WTC11 (cell line): ENCODE results near the gene GUCY1A2. TPM values are rescaled to one million over a fixed set of nuclear protein-coding genes. Genes with fewer than 3 reads are reported as not detected.

Source experiments
- ATAC-seq: fragments of 200-7000 bp; cut with Tn5 transposase; 2 replicates; pipeline ENCODE4 v1.10.0; 2021; ENCODE audit warnings: mild to moderate bottlenecking, moderate library complexity
- CTCF ChIA-PET: fragments of 300-600 bp; sonication (Branson Sonifier 250); formaldehyde crosslinking; loops from one replicate; lab custom pipeline; 2021; ENCODE audit warnings: antibody characterized with exemption; lab: Charles Lee
- POLR2A ChIA-PET: fragments of 350-600 bp; sonication (Branson Sonifier 250); formaldehyde crosslinking; loops from one replicate; lab custom pipeline; 2021; ENCODE audit warnings: antibody characterized with exemption; lab: Charles Lee
- DNase-seq: peaks from one replicate; pipeline ENCODE4 v3.0.0; 2021; ENCODE audit warnings: low spot score
- H3K27ac Mint-ChIP-seq: 2 replicates; pipeline ENCODE4 v1.8.0; 2021; ENCODE audit warnings: mixed read lengths
- H3K27me3 Mint-ChIP-seq: 2 replicates; pipeline ENCODE4 v1.8.0; 2021; ENCODE audit warnings: low read depth, mild to moderate bottlenecking, moderate library complexity, mixed read lengths
- H3K36me3 Mint-ChIP-seq: 2 replicates; pipeline ENCODE4 v1.8.0; 2021; ENCODE audit warnings: mixed read lengths
- H3K4me1 Mint-ChIP-seq: 2 replicates; pipeline ENCODE4 v1.8.0; 2022; ENCODE audit warnings: mixed read lengths
- H3K4me3 Mint-ChIP-seq: 2 replicates; pipeline ENCODE4 v1.8.0; 2021; ENCODE audit warnings: mild to moderate bottlenecking, moderate library complexity, mixed read lengths
- H3K9me3 Mint-ChIP-seq: 2 replicates; pipeline ENCODE4 v1.8.0; 2021; ENCODE audit warnings: mixed read lengths
- ESRRA ChIP-seq: sonication (generic); formaldehyde crosslinking; IDR thresholded peaks from 2 replicates; pipeline ENCODE4 v1.8.1; 2022; ENCODE audit warnings: mild to moderate bottlenecking, missing genetic modification reagents, borderline replicate concordance
- FOXK1 ChIP-seq: sonication (generic); formaldehyde crosslinking; IDR thresholded peaks from 2 replicates; pipeline ENCODE4 v1.8.0; 2022; ENCODE audit warnings: mild to moderate bottlenecking, moderate library complexity, missing genetic modification reagents
- GRHL2 ChIP-seq: fragments of 250-450 bp; sonication (Bioruptor Pico); IDR thresholded peaks from 2 replicates; pipeline ENCODE4 v1.8.0; 2022; ENCODE audit warnings: mild to moderate bottlenecking, moderate library complexity; ENCODE audit not compliant: insufficient replicate concordance, severe bottlenecking
- NR2C2 ChIP-seq: sonication (generic); formaldehyde crosslinking; IDR thresholded peaks from 2 replicates; pipeline ENCODE4 v1.8.0; 2022; ENCODE audit warnings: mild to moderate bottlenecking, missing genetic modification reagents
- RORB ChIP-seq: fragments of 250-450 bp; sonication (Bioruptor Pico); IDR thresholded peaks from 2 replicates; pipeline ENCODE4 v1.9.0; 2021; ENCODE audit warnings: mild to moderate bottlenecking
- SOX15 ChIP-seq: fragments of 250-450 bp; sonication (Bioruptor Pico); IDR thresholded peaks from 2 replicates; pipeline ENCODE4 v1.9.0; 2021; ENCODE audit warnings: mild to moderate bottlenecking
- SP1 ChIP-seq: sonication (generic); formaldehyde crosslinking; conservative IDR thresholded peaks from 2 replicates; pipeline ENCODE4 v1.8.1; 2022; ENCODE audit warnings: missing genetic modification reagents
- ZBTB21 ChIP-seq: sonication (generic); formaldehyde crosslinking; IDR thresholded peaks from 2 replicates; pipeline ENCODE4 v1.8.1; 2023; ENCODE audit warnings: mild to moderate bottlenecking, missing genetic modification reagents, borderline replicate concordance
- ZNF138 ChIP-seq: sonication (generic); formaldehyde crosslinking; conservative IDR thresholded peaks from 2 replicates; pipeline ENCODE4 v1.8.1; 2022; ENCODE audit warnings: mild to moderate bottlenecking, moderate library complexity, missing genetic modification reagents
- ZNF232 ChIP-seq: sonication (generic); formaldehyde crosslinking; IDR thresholded peaks from 2 replicates; pipeline ENCODE4 v1.8.0; 2022; ENCODE audit warnings: mild to moderate bottlenecking, missing genetic modification reagents
- ZNF396 ChIP-seq: fragments of 250-450 bp; sonication (Bioruptor Pico); IDR thresholded peaks from 2 replicates; pipeline ENCODE4 v1.8.0; 2021; ENCODE audit warnings: mild to moderate bottlenecking, moderate library complexity, borderline replicate concordance
- ZNF416 ChIP-seq: fragments of 250-450 bp; sonication (Bioruptor Pico); IDR thresholded peaks from 2 replicates; pipeline ENCODE4 v1.9.0; 2021; ENCODE audit warnings: mild to moderate bottlenecking, inconsistent platforms
- total RNA-seq: library from RNA; stranded (reverse); gene quantifications from 3 replicates; pipeline ENCODE4 v1.2.3, GENCODE V29; 2021
- TF ChIP-seq, protein P1 (sequence below): sonication (generic); formaldehyde crosslinking; IDR thresholded peaks from 2 replicates; pipeline ENCODE4 v1.8.0; 2023; ENCODE audit warnings: mild to moderate bottlenecking, missing genetic modification reagents
- TF ChIP-seq, protein P2 (sequence below): sonication (generic); formaldehyde crosslinking; conservative IDR thresholded peaks from 2 replicates; pipeline ENCODE4 v1.8.1; 2022; ENCODE audit warnings: mild to moderate bottlenecking, missing genetic modification reagents
- TF ChIP-seq, protein P3 (sequence below): sonication (generic); formaldehyde crosslinking; IDR thresholded peaks from 2 replicates; pipeline ENCODE4 v1.8.1; 2022; ENCODE audit warnings: mild to moderate bottlenecking, missing genetic modification reagents, moderate library complexity, borderline replicate concordance
- TF ChIP-seq, protein P4 (sequence below): sonication (generic); formaldehyde crosslinking; conservative IDR thresholded peaks from 2 replicates; pipeline ENCODE4 v1.8.1; 2023; ENCODE audit warnings: mild to moderate bottlenecking, low read depth, missing genetic modification reagents, moderate library complexity
- TF ChIP-seq, protein P5 (sequence below): sonication (generic); formaldehyde crosslinking; IDR thresholded peaks from 2 replicates; pipeline ENCODE4 v1.8.1; 2022; ENCODE audit warnings: mild to moderate bottlenecking, moderate library complexity, missing genetic modification reagents
- TF ChIP-seq, protein P6 (sequence below): sonication (generic); formaldehyde crosslinking; IDR thresholded peaks from 2 replicates; pipeline ENCODE4 v1.8.0; 2022; ENCODE audit warnings: mild to moderate bottlenecking, missing genetic modification reagents
- TF ChIP-seq, protein P7 (sequence below): sonication (generic); formaldehyde crosslinking; IDR thresholded peaks from 2 replicates; pipeline ENCODE4 v1.8.1; 2023; ENCODE audit warnings: mild to moderate bottlenecking, missing genetic modification reagents
- TF ChIP-seq, protein P8 (sequence below): sonication (generic); formaldehyde crosslinking; IDR thresholded peaks from 2 replicates; pipeline ENCODE4 v1.8.1; 2023; ENCODE audit warnings: mild to moderate bottlenecking, missing genetic modification reagents, moderate library complexity
- TF ChIP-seq, protein P9 (sequence below): sonication (generic); formaldehyde crosslinking; IDR thresholded peaks from 2 replicates; pipeline ENCODE4 v1.8.0; 2022; ENCODE audit warnings: mild to moderate bottlenecking, missing genetic modification reagents

Gene GUCY1A2
- total RNA-seq, 1 experiment from 2014 or later = 0.90 TPM

DNA sequence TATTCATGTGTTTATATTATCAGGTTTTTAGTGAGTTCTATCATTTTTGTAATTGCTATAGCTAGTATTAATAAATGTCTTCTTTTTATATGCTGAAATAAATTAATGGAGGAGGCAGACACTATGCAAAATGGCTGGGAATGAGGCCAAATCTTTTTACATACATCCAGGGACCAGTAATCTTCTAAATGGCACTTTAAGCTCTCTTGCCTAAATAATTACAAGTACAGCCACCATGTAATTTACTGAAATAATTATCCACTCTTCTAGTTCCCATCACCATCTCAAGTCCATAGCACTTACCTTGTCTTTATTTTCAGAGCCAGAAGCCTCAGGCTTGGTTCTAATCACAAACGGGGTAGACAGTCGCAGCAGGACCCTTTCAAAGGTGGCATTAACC lies 79.1 kb downstream of the GUCY1A2 start:
- no peaks in the 10 kb centered on the region for H3K27me3 Mint-ChIP-seq
- POLR2A ChIA-PET = no interaction called here
- ATAC-seq (no peak), DNase-seq (no peak)
- no peak overlapping the region for H3K27ac Mint-ChIP-seq
- peaks cover 19% of the 10 kb centered on the region for H3K4me1 Mint-ChIP-seq
- no peak overlapping the region for H3K4me3 Mint-ChIP-seq
- H3K36me3 Mint-ChIP-seq = no peaks in the 10 kb centered on the region
- no peaks in the 10 kb centered on the region for H3K9me3 Mint-ChIP-seq
- TF ChIP-seq, protein P1, sequence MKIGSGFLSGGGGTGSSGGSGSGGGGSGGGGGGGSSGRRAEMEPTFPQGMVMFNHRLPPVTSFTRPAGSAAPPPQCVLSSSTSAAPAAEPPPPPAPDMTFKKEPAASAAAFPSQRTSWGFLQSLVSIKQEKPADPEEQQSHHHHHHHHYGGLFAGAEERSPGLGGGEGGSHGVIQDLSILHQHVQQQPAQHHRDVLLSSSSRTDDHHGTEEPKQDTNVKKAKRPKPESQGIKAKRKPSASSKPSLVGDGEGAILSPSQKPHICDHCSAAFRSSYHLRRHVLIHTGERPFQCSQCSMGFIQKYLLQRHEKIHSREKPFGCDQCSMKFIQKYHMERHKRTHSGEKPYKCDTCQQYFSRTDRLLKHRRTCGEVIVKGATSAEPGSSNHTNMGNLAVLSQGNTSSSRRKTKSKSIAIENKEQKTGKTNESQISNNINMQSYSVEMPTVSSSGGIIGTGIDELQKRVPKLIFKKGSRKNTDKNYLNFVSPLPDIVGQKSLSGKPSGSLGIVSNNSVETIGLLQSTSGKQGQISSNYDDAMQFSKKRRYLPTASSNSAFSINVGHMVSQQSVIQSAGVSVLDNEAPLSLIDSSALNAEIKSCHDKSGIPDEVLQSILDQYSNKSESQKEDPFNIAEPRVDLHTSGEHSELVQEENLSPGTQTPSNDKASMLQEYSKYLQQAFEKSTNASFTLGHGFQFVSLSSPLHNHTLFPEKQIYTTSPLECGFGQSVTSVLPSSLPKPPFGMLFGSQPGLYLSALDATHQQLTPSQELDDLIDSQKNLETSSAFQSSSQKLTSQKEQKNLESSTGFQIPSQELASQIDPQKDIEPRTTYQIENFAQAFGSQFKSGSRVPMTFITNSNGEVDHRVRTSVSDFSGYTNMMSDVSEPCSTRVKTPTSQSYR (CRISPR knock-in tag) = no peak
- TF ChIP-seq GRHL2 (CRISPR knock-in tag) (no peak), RORB (no peak), ZNF232 (CRISPR knock-in tag) (no peak), ZNF416 (CRISPR knock-in tag) (no peak), SOX15 (no peak), ZNF396 (CRISPR knock-in tag) (no peak), SP1 (no peak), ZNF138 (CRISPR knock-in tag) (no peak), FOXK1 (no peak)
- TF ChIP-seq, protein P2, sequence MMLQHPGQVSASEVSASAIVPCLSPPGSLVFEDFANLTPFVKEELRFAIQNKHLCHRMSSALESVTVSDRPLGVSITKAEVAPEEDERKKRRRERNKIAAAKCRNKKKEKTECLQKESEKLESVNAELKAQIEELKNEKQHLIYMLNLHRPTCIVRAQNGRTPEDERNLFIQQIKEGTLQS (CRISPR knock-in tag) = no peak
- TF ChIP-seq, protein P3, sequence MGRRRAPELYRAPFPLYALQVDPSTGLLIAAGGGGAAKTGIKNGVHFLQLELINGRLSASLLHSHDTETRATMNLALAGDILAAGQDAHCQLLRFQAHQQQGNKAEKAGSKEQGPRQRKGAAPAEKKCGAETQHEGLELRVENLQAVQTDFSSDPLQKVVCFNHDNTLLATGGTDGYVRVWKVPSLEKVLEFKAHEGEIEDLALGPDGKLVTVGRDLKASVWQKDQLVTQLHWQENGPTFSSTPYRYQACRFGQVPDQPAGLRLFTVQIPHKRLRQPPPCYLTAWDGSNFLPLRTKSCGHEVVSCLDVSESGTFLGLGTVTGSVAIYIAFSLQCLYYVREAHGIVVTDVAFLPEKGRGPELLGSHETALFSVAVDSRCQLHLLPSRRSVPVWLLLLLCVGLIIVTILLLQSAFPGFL = no peak
- TF ChIP-seq, protein P4, sequence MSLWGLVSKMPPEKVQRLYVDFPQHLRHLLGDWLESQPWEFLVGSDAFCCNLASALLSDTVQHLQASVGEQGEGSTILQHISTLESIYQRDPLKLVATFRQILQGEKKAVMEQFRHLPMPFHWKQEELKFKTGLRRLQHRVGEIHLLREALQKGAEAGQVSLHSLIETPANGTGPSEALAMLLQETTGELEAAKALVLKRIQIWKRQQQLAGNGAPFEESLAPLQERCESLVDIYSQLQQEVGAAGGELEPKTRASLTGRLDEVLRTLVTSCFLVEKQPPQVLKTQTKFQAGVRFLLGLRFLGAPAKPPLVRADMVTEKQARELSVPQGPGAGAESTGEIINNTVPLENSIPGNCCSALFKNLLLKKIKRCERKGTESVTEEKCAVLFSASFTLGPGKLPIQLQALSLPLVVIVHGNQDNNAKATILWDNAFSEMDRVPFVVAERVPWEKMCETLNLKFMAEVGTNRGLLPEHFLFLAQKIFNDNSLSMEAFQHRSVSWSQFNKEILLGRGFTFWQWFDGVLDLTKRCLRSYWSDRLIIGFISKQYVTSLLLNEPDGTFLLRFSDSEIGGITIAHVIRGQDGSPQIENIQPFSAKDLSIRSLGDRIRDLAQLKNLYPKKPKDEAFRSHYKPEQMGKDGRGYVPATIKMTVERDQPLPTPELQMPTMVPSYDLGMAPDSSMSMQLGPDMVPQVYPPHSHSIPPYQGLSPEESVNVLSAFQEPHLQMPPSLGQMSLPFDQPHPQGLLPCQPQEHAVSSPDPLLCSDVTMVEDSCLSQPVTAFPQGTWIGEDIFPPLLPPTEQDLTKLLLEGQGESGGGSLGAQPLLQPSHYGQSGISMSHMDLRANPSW = no peak
- TF ChIP-seq, protein P5, sequence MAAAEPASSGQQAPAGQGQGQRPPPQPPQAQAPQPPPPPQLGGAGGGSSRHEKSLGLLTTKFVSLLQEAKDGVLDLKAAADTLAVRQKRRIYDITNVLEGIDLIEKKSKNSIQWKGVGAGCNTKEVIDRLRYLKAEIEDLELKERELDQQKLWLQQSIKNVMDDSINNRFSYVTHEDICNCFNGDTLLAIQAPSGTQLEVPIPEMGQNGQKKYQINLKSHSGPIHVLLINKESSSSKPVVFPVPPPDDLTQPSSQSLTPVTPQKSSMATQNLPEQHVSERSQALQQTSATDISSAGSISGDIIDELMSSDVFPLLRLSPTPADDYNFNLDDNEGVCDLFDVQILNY (CRISPR knock-in tag) = no peak
- TF ChIP-seq, protein P6, sequence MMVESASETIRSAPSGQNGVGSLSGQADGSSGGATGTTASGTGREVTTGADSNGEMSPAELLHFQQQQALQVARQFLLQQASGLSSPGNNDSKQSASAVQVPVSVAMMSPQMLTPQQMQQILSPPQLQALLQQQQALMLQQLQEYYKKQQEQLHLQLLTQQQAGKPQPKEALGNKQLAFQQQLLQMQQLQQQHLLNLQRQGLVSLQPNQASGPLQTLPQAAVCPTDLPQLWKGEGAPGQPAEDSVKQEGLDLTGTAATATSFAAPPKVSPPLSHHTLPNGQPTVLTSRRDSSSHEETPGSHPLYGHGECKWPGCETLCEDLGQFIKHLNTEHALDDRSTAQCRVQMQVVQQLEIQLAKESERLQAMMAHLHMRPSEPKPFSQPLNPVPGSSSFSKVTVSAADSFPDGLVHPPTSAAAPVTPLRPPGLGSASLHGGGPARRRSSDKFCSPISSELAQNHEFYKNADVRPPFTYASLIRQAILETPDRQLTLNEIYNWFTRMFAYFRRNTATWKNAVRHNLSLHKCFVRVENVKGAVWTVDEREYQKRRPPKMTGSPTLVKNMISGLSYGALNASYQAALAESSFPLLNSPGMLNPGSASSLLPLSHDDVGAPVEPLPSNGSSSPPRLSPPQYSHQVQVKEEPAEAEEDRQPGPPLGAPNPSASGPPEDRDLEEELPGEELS (CRISPR knock-in tag) = no peak
- CTCF ChIA-PET = no interaction called here

DNA sequence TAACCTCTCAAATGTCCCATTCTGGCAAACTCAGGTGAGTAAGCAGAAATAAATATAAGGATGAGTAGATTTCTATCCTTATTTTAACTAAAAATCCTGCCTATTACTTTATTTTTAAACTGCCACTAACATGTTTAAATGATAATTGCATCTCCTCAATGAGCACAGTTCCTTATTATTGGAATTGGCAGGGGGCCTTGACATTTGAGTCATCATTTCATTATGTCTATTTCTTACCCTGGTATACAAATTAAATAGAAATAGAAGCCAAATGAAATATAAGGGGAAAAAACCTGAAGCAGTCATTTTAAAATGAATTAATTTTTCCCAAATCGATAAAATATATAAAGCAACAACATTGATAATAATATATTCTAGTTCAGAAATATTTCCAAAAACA lies 81.2 kb downstream of the GUCY1A2 start:
- H3K9me3 Mint-ChIP-seq = no peaks in the 10 kb centered on the region
- no peaks in the 10 kb centered on the region for H3K27me3 Mint-ChIP-seq
- H3K27ac Mint-ChIP-seq = no peak overlapping the region
- no peaks in the 10 kb centered on the region for H3K36me3 Mint-ChIP-seq
- no peak for ATAC-seq
- peaks cover 13% of the 10 kb centered on the region for H3K4me1 Mint-ChIP-seq
- ChIA-PET CTCF (no interaction called here), POLR2A (no interaction called here)
- no peak for DNase-seq
- no peak overlapping the region for H3K4me3 Mint-ChIP-seq
- TF ChIP-seq, protein P7, sequence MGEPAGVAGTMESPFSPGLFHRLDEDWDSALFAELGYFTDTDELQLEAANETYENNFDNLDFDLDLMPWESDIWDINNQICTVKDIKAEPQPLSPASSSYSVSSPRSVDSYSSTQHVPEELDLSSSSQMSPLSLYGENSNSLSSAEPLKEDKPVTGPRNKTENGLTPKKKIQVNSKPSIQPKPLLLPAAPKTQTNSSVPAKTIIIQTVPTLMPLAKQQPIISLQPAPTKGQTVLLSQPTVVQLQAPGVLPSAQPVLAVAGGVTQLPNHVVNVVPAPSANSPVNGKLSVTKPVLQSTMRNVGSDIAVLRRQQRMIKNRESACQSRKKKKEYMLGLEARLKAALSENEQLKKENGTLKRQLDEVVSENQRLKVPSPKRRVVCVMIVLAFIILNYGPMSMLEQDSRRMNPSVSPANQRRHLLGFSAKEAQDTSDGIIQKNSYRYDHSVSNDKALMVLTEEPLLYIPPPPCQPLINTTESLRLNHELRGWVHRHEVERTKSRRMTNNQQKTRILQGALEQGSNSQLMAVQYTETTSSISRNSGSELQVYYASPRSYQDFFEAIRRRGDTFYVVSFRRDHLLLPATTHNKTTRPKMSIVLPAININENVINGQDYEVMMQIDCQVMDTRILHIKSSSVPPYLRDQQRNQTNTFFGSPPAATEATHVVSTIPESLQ (CRISPR knock-in tag) = no peak
- TF ChIP-seq, protein P8, sequence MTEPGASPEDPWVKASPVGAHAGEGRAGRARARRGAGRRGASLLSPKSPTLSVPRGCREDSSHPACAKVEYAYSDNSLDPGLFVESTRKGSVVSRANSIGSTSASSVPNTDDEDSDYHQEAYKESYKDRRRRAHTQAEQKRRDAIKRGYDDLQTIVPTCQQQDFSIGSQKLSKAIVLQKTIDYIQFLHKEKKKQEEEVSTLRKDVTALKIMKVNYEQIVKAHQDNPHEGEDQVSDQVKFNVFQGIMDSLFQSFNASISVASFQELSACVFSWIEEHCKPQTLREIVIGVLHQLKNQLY (CRISPR knock-in tag) = no peak
- TF ChIP-seq ESRRA (CRISPR knock-in tag) (no peak), NR2C2 (no peak), ZBTB21 (no peak)
- TF ChIP-seq, protein P9, sequence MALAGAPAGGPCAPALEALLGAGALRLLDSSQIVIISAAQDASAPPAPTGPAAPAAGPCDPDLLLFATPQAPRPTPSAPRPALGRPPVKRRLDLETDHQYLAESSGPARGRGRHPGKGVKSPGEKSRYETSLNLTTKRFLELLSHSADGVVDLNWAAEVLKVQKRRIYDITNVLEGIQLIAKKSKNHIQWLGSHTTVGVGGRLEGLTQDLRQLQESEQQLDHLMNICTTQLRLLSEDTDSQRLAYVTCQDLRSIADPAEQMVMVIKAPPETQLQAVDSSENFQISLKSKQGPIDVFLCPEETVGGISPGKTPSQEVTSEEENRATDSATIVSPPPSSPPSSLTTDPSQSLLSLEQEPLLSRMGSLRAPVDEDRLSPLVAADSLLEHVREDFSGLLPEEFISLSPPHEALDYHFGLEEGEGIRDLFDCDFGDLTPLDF = no peak
